Liver (tissue), 9 donors: ENCODE measurements around the gene CADM2. TPM values are rescaled to one million over a fixed set of nuclear protein-coding genes. Genes with fewer than 3 reads are reported as not detected.

ENCODE experiments used
- DNase-seq: peaks from one replicate; pipeline ENCODE4 v3.0.0-alpha.2; 2017; ENCODE audit warnings: low spot score
- H3K27ac ChIP-seq, 2 donors: one replicate each; pipeline ENCODE4 v1.7.0; 2013; ENCODE audit warnings: inconsistent platforms in 2 of 2, low read length in 2 of 2, control low read depth in 1 of 2, low read depth in 1 of 2, mild to moderate bottlenecking in 1 of 2
- H3K27me3 ChIP-seq, 4 donors: one replicate each; pipeline versions ENCODE4 v1.6.1 to v1.7.0; 2013; ENCODE audit warnings: low read length in 3 of 4, inconsistent platforms in 1 of 4, mild to moderate bottlenecking in 1 of 4, moderate library complexity in 1 of 4; ENCODE audit not compliant: control insufficient read depth in 4 of 4, insufficient read depth in 4 of 4
- H3K36me3 ChIP-seq, 4 donors: one replicate each; pipeline versions ENCODE4 v1.6.1 to v1.7.0; 2013; ENCODE audit warnings: low read length in 3 of 4, mild to moderate bottlenecking in 3 of 4, low read depth in 1 of 4, moderate library complexity in 1 of 4; ENCODE audit not compliant: control insufficient read depth in 4 of 4, insufficient read depth in 3 of 4
- H3K4me1 ChIP-seq, 4 donors: one replicate each; pipeline versions ENCODE4 v1.6.1 to v1.7.0; 2013; ENCODE audit warnings: low read length in 3 of 4, mild to moderate bottlenecking in 3 of 4, moderate library complexity in 1 of 4; ENCODE audit not compliant: control insufficient read depth in 4 of 4, insufficient read depth in 4 of 4
- H3K4me3 ChIP-seq, 3 donors: one replicate each; pipeline versions ENCODE4 v1.6.1 to v1.7.0; 2013; ENCODE audit warnings: low read length in 3 of 3, control low read depth in 1 of 3, low read depth in 1 of 3, mild to moderate bottlenecking in 1 of 3
- H3K9ac ChIP-seq, 2 donors: one replicate each; pipeline ENCODE4 v1.7.0; 2013; ENCODE audit warnings: low read length in 2 of 2, mild to moderate bottlenecking in 2 of 2, moderate library complexity in 2 of 2, control low read depth in 1 of 2, low read depth in 1 of 2
- H3K9me3 ChIP-seq, 4 donors: one replicate each; pipeline versions ENCODE4 v1.6.1 to v1.7.0; 2013; ENCODE audit warnings: low read length in 3 of 4; ENCODE audit not compliant: control insufficient read depth in 4 of 4
- ATF3 ChIP-seq: IDR thresholded peaks from 2 replicates; pipeline ENCODE4 v1.6.1; 2016; ENCODE audit warnings: antibody characterized with exemption
- EGR1 ChIP-seq, 2 donors: IDR thresholded peaks; 2 replicates each; pipeline ENCODE4 v1.6.1; 2016 to 2018; ENCODE audit warnings: antibody characterized with exemption in 2 of 2, low read depth in 2 of 2
- FOXA1 ChIP-seq: IDR thresholded peaks from 2 replicates; pipeline ENCODE4 v1.6.1; 2016; ENCODE audit warnings: antibody characterized with exemption
- FOXA2 ChIP-seq: IDR thresholded peaks from 2 replicates; pipeline ENCODE4 v1.6.1; 2016; ENCODE audit warnings: antibody characterized with exemption
- GABPA ChIP-seq, 2 donors: IDR thresholded peaks in 1 of 2; conservative IDR thresholded peaks in 1 of 2; 2 replicates each; pipeline ENCODE4 v1.6.1; 2016; ENCODE audit warnings: antibody characterized with exemption in 2 of 2, mild to moderate bottlenecking in 1 of 2, moderate library complexity in 1 of 2
- HNF4G ChIP-seq: IDR thresholded peaks from 2 replicates; pipeline ENCODE4 v1.6.1; 2016; ENCODE audit warnings: antibody characterized with exemption
- JUND ChIP-seq, 2 donors: IDR thresholded peaks; 2 replicates each; pipeline ENCODE4 v1.6.1; 2016; ENCODE audit warnings: antibody characterized with exemption in 2 of 2
- RAD21 ChIP-seq, 2 donors: IDR thresholded peaks; 2 replicates each; pipeline ENCODE4 v1.6.1; 2016; ENCODE audit warnings: antibody characterized with exemption in 2 of 2, mild to moderate bottlenecking in 2 of 2
- RXRA ChIP-seq, 2 donors: IDR thresholded peaks; 2 replicates each; pipeline ENCODE4 v1.6.1; 2017 to 2018; ENCODE audit warnings: antibody characterized with exemption in 2 of 2, mild to moderate bottlenecking in 1 of 2
- SP1 ChIP-seq: IDR thresholded peaks from 2 replicates; pipeline ENCODE4 v1.6.1; 2018; ENCODE audit warnings: antibody characterized with exemption, mild to moderate bottlenecking
- WGBS: extraction: QIAGEN DNeasy Blood & Tissue Kit; methylation state at CpG from one replicate; pipeline ENCODE4 v1.1.7; 2013; 5-methylcytosine and 5-hydroxymethylcytosine counted together
- polyA plus RNA-seq, 2 donors: library from polyadenylated mRNA; stranded (reverse) in 1 of 2; unstranded in 1 of 2; fragments of 200-250 nt in 1 of 2; fragments of >200 nt in 1 of 2; fragmentation: Nextera tagmentation in 1 of 2; extraction: Ambion mirVana in 1 of 2; gene quantifications; one replicate each; pipeline versions ENCODE4 v1.2.1 to v1.2.3, GENCODE V29; 2013 to 2015
- total RNA-seq, 2 donors: library from RNA; depleted of rRNA; stranded (reverse); fragments of >200 nt; gene quantifications; one replicate each; pipeline ENCODE4 v1.2.3, GENCODE V29; 2014
- TF ChIP-seq, protein P1 (sequence below): IDR thresholded peaks from 2 replicates; pipeline ENCODE4 v1.6.1; 2016; ENCODE audit warnings: antibody characterized with exemption, mild to moderate bottlenecking
- TF ChIP-seq, protein P2 (sequence below): fragments of 150-350 bp; IDR thresholded peaks from 2 replicates; pipeline ENCODE4 v1.5.1; 2017; ENCODE audit warnings: improper control_type of control experiment, low read depth, low read length; ENCODE audit not compliant: missing input control
- donor health status: healthy.
- donor health status: healthy.
- donor health status: healthy.
- donor health status: healthy.
- donor health status: healthy.

Gene CADM2
- total and polyA plus RNA-seq, 4 donors = 0.35 to 0.92 (median 0.51) TPM

DNA sequence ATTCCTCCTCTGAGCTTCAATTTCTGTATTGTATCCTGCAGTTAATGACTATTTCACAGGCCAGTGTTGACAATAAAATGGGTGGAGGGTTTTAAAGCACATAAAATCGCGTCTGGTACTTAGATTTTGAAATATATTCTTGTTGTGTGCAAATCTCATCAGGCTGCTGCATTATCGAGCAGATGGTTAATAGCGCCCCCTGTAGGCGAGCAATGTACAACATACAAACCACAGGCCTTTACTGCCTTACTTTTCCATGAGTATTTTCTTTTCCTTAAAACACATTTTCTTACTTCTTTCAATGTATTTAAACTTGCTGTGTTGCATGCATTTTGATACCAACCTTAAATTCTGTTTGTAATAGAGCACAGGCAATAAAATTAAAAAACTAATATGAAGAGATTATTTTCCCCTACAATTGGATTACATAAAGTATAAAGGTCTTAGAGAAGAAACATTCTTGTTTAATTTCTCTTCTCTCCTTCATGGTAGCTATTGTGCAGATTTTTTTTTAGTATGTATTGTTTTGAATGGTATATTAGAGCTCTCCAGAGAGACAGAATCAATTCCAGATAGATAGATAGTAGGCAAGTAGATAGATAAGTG is 608.4 kb downstream of the CADM2 start:
- 2% methylated on average over 5 of the region's 5 CpGs for WGBS

GRCh38 chr3:85570819-85571218 is 612.0 kb downstream of the CADM2 start:
- no peak overlapping the region for H3K9ac ChIP-seq
- no peak for DNase-seq
- H3K9me3 ChIP-seq = no peaks in the 10 kb centered on the region
- 81% methylated on average over 3 of the region's 3 CpGs for WGBS
- no peak overlapping the region for H3K4me3 ChIP-seq
- H3K4me1 ChIP-seq = no peaks in the 10 kb centered on the region
- TF ChIP-seq, protein P1, sequence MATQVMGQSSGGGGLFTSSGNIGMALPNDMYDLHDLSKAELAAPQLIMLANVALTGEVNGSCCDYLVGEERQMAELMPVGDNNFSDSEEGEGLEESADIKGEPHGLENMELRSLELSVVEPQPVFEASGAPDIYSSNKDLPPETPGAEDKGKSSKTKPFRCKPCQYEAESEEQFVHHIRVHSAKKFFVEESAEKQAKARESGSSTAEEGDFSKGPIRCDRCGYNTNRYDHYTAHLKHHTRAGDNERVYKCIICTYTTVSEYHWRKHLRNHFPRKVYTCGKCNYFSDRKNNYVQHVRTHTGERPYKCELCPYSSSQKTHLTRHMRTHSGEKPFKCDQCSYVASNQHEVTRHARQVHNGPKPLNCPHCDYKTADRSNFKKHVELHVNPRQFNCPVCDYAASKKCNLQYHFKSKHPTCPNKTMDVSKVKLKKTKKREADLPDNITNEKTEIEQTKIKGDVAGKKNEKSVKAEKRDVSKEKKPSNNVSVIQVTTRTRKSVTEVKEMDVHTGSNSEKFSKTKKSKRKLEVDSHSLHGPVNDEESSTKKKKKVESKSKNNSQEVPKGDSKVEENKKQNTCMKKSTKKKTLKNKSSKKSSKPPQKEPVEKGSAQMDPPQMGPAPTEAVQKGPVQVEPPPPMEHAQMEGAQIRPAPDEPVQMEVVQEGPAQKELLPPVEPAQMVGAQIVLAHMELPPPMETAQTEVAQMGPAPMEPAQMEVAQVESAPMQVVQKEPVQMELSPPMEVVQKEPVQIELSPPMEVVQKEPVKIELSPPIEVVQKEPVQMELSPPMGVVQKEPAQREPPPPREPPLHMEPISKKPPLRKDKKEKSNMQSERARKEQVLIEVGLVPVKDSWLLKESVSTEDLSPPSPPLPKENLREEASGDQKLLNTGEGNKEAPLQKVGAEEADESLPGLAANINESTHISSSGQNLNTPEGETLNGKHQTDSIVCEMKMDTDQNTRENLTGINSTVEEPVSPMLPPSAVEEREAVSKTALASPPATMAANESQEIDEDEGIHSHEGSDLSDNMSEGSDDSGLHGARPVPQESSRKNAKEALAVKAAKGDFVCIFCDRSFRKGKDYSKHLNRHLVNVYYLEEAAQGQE = no peak
- no peak for TF ChIP-seq EGR1 (IDR thresholded peaks at IDR 0.05; ENCODE audit: low read depth in 2 of 2)
- TF ChIP-seq HNF4G = no peak
- no peak for TF ChIP-seq RAD21 (IDR thresholded peaks at IDR 0.05)
- no peak for TF ChIP-seq JUND (IDR thresholded peaks at IDR 0.05)
- no peak for TF ChIP-seq SP1
- no peak for TF ChIP-seq FOXA1
- no peaks in the 10 kb centered on the region for H3K36me3 ChIP-seq
- peaks cover 0 to 5% (median 0%) of the 10 kb centered on the region in 4 donors for H3K27me3 ChIP-seq
- H3K27ac ChIP-seq = no peak overlapping the region

More for the DNA sequence above, 608.4 kb downstream of the CADM2 start:
- no peak overlapping the region for H3K4me3 ChIP-seq
- H3K9ac ChIP-seq = no peak overlapping the region
- TF ChIP-seq HNF4G (no peak), GABPA (IDR thresholded peaks at IDR 0.05 in 1 of 2, conservative IDR thresholded peaks at IDR 0.05 in 1 of 2) (no peak), RAD21 (IDR thresholded peaks at IDR 0.05) (peak; percentile 63 to 72)
- TF ChIP-seq, protein P2, sequence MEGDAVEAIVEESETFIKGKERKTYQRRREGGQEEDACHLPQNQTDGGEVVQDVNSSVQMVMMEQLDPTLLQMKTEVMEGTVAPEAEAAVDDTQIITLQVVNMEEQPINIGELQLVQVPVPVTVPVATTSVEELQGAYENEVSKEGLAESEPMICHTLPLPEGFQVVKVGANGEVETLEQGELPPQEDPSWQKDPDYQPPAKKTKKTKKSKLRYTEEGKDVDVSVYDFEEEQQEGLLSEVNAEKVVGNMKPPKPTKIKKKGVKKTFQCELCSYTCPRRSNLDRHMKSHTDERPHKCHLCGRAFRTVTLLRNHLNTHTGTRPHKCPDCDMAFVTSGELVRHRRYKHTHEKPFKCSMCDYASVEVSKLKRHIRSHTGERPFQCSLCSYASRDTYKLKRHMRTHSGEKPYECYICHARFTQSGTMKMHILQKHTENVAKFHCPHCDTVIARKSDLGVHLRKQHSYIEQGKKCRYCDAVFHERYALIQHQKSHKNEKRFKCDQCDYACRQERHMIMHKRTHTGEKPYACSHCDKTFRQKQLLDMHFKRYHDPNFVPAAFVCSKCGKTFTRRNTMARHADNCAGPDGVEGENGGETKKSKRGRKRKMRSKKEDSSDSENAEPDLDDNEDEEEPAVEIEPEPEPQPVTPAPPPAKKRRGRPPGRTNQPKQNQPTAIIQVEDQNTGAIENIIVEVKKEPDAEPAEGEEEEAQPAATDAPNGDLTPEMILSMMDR = peak; percentile 45
- DNase-seq = peak; percentile 40
- H3K36me3 ChIP-seq = no peaks in the 10 kb centered on the region
- no peaks in the 10 kb centered on the region for H3K4me1 ChIP-seq
- no peaks in the 10 kb centered on the region for H3K9me3 ChIP-seq
- H3K27me3 ChIP-seq = peaks cover 0 to 5% (median 0%) of the 10 kb centered on the region in 4 donors
- H3K27ac ChIP-seq = no peak overlapping the region

- H3K27me3 ChIP-seq = peaks cover 0 to 2% (median 0%) of the 10 kb centered on the region in 4 donors
These were observed 613.0 kb downstream of the CADM2 start for GRCh38 chr3:85571835-85572234.

More at GRCh38 chr3:85571835-85572234, 613.0 kb downstream of the CADM2 start:
- Histone ChIP-seq H3K9me3 (no peaks in the 10 kb centered on the region), H3K9ac (no peak overlapping the region), H3K36me3 (no peaks in the 10 kb centered on the region), H3K4me3 (no peak overlapping the region), H3K4me1 (no peaks in the 10 kb centered on the region), H3K27ac (no peak overlapping the region)
- DNase-seq = no peak
- 89% methylated on average over 6 of the region's 6 CpGs for WGBS
- TF ChIP-seq FOXA1 = no peak
- TF ChIP-seq RXRA (IDR thresholded peaks at IDR 0.05) = no peak
- TF ChIP-seq GABPA (IDR thresholded peaks at IDR 0.05 in 1 of 2, conservative IDR thresholded peaks at IDR 0.05 in 1 of 2) = no peak
- TF ChIP-seq ATF3 = no peak
- TF ChIP-seq SP1 = no peak
- TF ChIP-seq EGR1 (IDR thresholded peaks at IDR 0.05; ENCODE audit: low read depth in 2 of 2) = no peak
- no peak for TF ChIP-seq RAD21 (IDR thresholded peaks at IDR 0.05)
- no peak for TF ChIP-seq HNF4G
- no peak for TF ChIP-seq FOXA2
